Nephron (organoid): ENCODE results near the gene TROAP.

Experiments
- H3K27ac Mint-ChIP-seq, 3 experiments: 2 replicates each; pipeline ENCODE4 v1.8.0; 2020; ENCODE audit warnings: mixed read lengths in 3 of 3, mild to moderate bottlenecking in 2 of 3, moderate library complexity in 1 of 3
- H3K27me3 Mint-ChIP-seq: 2 replicates; pipeline ENCODE4 v1.8.0; 2021; ENCODE audit warnings: low read depth, mild to moderate bottlenecking, moderate library complexity, mixed read lengths
- H3K36me3 Mint-ChIP-seq: 2 replicates; pipeline ENCODE4 v1.8.0; 2020; ENCODE audit warnings: low read depth, mixed read lengths
- H3K4me1 Mint-ChIP-seq: 2 replicates; pipeline ENCODE4 v1.8.0; 2020; ENCODE audit warnings: mixed read lengths
- H3K4me3 Mint-ChIP-seq, 3 experiments: 2 replicates each; pipeline ENCODE4 v1.8.0; 2020; ENCODE audit warnings: mild to moderate bottlenecking in 3 of 3, mixed read lengths in 3 of 3, moderate library complexity in 2 of 3
- H3K9me3 Mint-ChIP-seq: 2 replicates; pipeline ENCODE4 v1.8.0; 2020; ENCODE audit warnings: mixed read lengths
- TF ChIP-seq, protein P1 (sequence below), 3 experiments: fragments of 200-600 bp; sonication (generic); IDR thresholded peaks; one replicate each; pipeline ENCODE4 v1.5.0; 2021; ENCODE audit warnings: antibody characterized with exemption in 3 of 3; ENCODE audit not compliant: unreplicated experiment in 3 of 3

The TROAP gene

DNA sequence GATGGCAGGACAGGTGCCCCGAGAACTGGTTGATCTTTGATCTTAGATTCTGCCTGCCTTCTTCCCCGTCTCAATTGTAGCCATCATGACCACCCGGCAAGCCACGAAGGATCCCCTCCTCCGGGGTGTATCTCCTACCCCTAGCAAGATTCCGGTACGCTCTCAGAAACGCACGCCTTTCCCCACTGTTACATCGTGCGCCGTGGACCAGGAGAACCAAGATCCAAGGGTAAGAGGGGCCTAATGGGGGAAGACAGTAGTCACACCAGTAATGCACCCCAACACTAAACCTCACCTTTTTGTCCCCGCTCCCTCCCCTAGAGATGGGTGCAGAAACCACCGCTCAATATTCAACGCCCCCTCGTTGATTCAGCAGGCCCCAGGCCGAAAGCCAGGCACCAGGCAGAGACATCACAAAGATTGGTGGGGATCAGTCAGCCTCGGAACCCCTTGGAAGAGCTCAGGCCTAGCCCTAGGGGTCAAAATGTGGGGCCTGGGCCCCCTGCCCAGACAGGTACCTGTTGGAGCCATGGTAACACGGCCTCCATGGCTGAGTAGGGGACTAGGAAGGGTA is 556 bp downstream of the TROAP start:
- Mint-ChIP-seq H3K27me3 (peaks cover 5% of the 10 kb centered on the region), H3K36me3 (peaks cover 15% of the 10 kb centered on the region), H3K27ac (peak overlapping the region in 2 of 3 experiments; percentile 51 to 72), H3K9me3 (no peaks in the 10 kb centered on the region), H3K4me3 (peak overlapping the region; percentile 96 to 100 (median 97)), H3K4me1 (peaks cover 14% of the 10 kb centered on the region)
- TF ChIP-seq, protein P1, sequence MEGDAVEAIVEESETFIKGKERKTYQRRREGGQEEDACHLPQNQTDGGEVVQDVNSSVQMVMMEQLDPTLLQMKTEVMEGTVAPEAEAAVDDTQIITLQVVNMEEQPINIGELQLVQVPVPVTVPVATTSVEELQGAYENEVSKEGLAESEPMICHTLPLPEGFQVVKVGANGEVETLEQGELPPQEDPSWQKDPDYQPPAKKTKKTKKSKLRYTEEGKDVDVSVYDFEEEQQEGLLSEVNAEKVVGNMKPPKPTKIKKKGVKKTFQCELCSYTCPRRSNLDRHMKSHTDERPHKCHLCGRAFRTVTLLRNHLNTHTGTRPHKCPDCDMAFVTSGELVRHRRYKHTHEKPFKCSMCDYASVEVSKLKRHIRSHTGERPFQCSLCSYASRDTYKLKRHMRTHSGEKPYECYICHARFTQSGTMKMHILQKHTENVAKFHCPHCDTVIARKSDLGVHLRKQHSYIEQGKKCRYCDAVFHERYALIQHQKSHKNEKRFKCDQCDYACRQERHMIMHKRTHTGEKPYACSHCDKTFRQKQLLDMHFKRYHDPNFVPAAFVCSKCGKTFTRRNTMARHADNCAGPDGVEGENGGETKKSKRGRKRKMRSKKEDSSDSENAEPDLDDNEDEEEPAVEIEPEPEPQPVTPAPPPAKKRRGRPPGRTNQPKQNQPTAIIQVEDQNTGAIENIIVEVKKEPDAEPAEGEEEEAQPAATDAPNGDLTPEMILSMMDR (IDR thresholded peaks at IDR 0.05; ENCODE audit: unreplicated experiment in 3 of 3) = no peak

DNA sequence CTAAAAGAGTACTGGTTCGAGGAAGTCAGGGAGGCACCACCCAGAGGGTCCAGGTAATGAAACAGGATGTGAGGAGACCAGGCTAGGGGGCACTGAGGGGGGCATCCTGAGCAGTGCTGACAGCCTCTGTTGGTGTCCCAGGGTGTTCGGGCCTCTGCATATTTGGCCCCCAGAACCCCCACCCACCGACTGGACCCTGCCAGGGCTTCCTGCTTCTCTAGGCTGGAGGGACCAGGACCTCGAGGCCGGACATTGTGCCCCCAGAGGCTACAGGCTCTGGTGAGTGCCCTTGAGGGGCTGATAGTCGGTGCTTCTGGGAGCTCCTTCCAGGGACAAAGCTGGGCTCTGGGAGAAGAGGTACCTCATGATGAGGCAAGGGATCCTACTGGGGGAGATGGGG is 2.6 kb downstream of the TROAP start:
- Mint-ChIP-seq H3K4me1 (peaks cover 14% of the 10 kb centered on the region), H3K36me3 (peaks cover 20% of the 10 kb centered on the region), H3K27me3 (no peaks in the 10 kb centered on the region), H3K4me3 (peak overlapping the region in 2 of 3 experiments; percentile 53 to 65), H3K27ac (no peak overlapping the region), H3K9me3 (no peaks in the 10 kb centered on the region)
- TF ChIP-seq, protein P1 (IDR thresholded peaks at IDR 0.05; ENCODE audit: unreplicated experiment in 3 of 3) = no peak

DNA sequence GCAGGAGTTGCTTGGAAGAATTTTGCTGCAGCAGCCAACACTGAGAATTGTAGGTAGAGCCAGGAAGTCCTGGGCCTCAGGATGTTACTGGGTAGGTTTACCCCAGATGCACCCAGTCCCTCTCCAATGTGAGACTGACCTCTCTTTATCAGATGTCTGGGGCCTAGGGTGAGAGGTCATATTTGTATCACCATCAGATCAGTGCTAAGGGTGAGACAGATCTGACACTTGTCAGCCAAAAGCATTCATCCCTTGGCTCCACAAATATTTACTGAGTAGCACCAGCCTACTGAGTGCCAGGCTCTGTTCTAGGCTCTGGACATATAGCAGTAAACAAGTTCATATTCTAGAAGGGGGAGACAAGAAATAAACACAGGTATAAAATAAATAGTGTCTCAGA is 4.3 kb downstream of the TROAP start:
- peaks cover 10% of the 10 kb centered on the region for H3K27me3 Mint-ChIP-seq
- TF ChIP-seq, protein P1 (IDR thresholded peaks at IDR 0.05; ENCODE audit: unreplicated experiment in 3 of 3) = no peak
- H3K27ac Mint-ChIP-seq = no peak overlapping the region
- peaks cover 24% of the 10 kb centered on the region for H3K36me3 Mint-ChIP-seq
- H3K4me1 Mint-ChIP-seq = peaks cover 21% of the 10 kb centered on the region
- no peaks in the 10 kb centered on the region for H3K9me3 Mint-ChIP-seq
- no peak overlapping the region for H3K4me3 Mint-ChIP-seq

DNA sequence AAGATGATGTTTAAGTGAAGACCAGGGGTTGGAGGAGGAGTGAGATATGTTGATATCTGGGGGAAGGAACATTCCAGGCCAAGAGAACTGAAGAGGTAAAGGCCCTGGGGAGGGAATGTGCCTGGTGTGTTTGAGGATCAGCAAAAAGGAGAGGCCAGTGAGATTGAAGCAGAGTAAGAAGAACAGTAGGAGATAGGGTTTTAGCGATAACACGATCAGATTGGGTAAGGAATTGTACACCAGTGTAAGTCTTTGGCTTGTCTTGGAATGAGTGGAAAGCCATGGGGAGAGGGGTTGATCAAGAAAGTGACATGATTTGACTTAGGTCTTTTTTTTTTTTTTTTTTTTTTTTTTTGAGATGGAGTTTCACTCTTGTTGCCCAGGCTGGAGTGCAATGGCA is 4.8 kb downstream of the TROAP start:
- Mint-ChIP-seq H3K27me3 (peaks cover 15% of the 10 kb centered on the region), H3K4me1 (peaks cover 22% of the 10 kb centered on the region), H3K4me3 (no peak overlapping the region), H3K9me3 (no peaks in the 10 kb centered on the region), H3K27ac (no peak overlapping the region), H3K36me3 (peaks cover 24% of the 10 kb centered on the region)
- TF ChIP-seq, protein P1 (IDR thresholded peaks at IDR 0.05; ENCODE audit: unreplicated experiment in 3 of 3) = no peak

DNA sequence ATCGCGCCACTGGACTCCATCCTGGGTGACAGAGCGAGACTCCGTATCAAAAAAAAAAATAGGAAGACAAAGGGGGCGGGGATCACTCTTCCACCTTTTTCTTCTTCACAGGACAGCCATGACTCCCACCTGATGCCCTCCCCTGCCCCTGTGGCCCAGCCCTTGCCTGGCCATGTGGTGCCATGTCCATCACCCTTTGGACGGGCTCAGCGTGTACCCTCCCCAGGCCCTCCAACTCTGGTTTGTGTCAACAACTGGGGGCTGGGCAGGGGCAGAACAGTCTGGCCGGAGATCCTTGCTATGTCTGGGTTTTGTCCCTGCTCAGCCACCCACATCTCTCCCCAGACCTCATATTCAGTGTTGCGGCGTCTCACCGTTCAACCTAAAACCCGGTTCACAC is 5.8 kb downstream of the TROAP start:
- H3K9me3 Mint-ChIP-seq = no peaks in the 10 kb centered on the region
- H3K4me1 Mint-ChIP-seq = peaks cover 17% of the 10 kb centered on the region

More for the DNA sequence above, 5.8 kb downstream of the TROAP start:
- Mint-ChIP-seq H3K27ac (no peak overlapping the region), H3K4me3 (no peak overlapping the region), H3K27me3 (peaks cover 18% of the 10 kb centered on the region), H3K36me3 (peaks cover 21% of the 10 kb centered on the region)
- TF ChIP-seq, protein P1 (IDR thresholded peaks at IDR 0.05; ENCODE audit: unreplicated experiment in 3 of 3) = no peak
